Ishikawa (cell line): ENCODE data around the gene ITCH.

ENCODE experiments used
- CEBPB ChIP-seq: IDR thresholded peaks from 2 replicates; pipeline ENCODE4 v1.6.1; 2012
- CREB1 ChIP-seq: IDR thresholded peaks from 2 replicates; pipeline ENCODE4 v1.6.1; 2012; ENCODE audit warnings: low read depth
- EGR1 ChIP-seq: IDR thresholded peaks from 2 replicates; pipeline ENCODE4 v1.6.1; 2012
- EP300 ChIP-seq: IDR thresholded peaks from 2 replicates; pipeline ENCODE4 v1.6.1; 2012; ENCODE audit warnings: borderline replicate concordance
- FOXM1 ChIP-seq: IDR thresholded peaks from 2 replicates; pipeline ENCODE4 v1.6.1; 2012; ENCODE audit warnings: low read depth, borderline replicate concordance
- NFIC ChIP-seq: IDR thresholded peaks from 2 replicates; pipeline ENCODE4 v1.6.1; 2012
- RAD21 ChIP-seq: IDR thresholded peaks from 2 replicates; pipeline ENCODE4 v1.6.1; 2012; ENCODE audit warnings: low read depth
- TAF1 ChIP-seq: IDR thresholded peaks from 2 replicates; pipeline ENCODE4 v1.6.1; 2012; ENCODE audit warnings: low read depth, mild to moderate bottlenecking
- TCF12 ChIP-seq: IDR thresholded peaks from 2 replicates; pipeline ENCODE4 v1.6.1; 2012; ENCODE audit warnings: low read depth
- TEAD4 ChIP-seq: IDR thresholded peaks from 2 replicates; pipeline ENCODE4 v1.6.1; 2012
- YY1 ChIP-seq: IDR thresholded peaks from 2 replicates; pipeline ENCODE4 v1.6.1; 2012; ENCODE audit warnings: low read depth
- ZBTB7A ChIP-seq: IDR thresholded peaks from 2 replicates; pipeline ENCODE4 v1.6.1; 2012; ENCODE audit warnings: low read depth
- TF ChIP-seq, protein P1 (sequence below): IDR thresholded peaks from 2 replicates; pipeline ENCODE4 v1.6.1; 2012
- TF ChIP-seq, protein P2 (sequence below): IDR thresholded peaks from 2 replicates; pipeline ENCODE4 v1.6.1; 2012
- TF ChIP-seq, protein P3 (sequence below): IDR thresholded peaks from 2 replicates; pipeline ENCODE4 v1.6.1; 2012; ENCODE audit warnings: low read depth, mild to moderate bottlenecking

The ITCH gene

DNA sequence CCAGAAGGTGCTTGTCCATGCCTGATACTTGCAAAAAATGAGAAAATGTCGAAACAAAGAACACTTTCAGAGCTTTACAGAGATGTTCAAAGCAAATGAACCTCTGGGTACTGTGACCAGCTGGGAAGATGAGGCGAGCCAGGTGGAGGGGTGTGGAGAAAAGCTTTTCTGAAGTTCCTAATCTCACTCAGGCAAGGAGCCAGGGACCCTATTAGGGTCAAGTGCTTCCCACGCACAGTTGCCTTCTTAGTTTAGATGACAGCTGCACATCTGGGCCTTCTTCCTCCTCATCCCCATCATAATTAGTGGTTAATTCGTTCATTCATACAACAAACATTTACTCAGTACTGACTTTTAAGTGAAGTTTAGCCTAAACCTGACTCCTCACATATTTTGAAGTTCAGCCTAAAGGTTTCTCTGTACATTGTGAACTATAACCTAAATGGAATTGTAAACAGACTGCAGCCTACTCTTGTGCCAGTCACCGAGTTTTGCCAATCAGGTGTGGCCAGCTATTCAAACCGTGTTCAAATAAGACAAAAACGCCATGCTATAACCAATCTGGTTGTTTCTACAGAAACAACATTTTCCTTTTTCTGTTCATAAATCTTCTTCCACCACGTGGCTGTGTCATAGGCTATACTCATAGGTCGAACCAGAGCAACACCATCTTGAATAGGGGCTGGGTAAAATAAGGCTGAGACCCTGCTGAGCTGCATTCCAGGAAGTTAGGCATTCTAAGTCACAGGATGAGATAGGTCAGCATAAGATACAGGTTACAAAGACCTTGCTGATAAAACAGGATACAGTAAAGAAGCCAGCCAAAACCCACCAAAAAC is 40.6 kb upstream of the ITCH start:
- no peak for TF ChIP-seq CREB1
- TF ChIP-seq EP300 = no peak
- TF ChIP-seq, protein P1, sequence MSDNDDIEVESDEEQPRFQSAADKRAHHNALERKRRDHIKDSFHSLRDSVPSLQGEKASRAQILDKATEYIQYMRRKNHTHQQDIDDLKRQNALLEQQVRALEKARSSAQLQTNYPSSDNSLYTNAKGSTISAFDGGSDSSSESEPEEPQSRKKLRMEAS = no peak
- TF ChIP-seq, protein P2, sequence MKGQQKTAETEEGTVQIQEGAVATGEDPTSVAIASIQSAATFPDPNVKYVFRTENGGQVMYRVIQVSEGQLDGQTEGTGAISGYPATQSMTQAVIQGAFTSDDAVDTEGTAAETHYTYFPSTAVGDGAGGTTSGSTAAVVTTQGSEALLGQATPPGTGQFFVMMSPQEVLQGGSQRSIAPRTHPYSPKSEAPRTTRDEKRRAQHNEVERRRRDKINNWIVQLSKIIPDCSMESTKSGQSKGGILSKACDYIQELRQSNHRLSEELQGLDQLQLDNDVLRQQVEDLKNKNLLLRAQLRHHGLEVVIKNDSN = no peak
- TF ChIP-seq RAD21 = no peak
- no peak for TF ChIP-seq ZBTB7A
- TF ChIP-seq, protein P3, sequence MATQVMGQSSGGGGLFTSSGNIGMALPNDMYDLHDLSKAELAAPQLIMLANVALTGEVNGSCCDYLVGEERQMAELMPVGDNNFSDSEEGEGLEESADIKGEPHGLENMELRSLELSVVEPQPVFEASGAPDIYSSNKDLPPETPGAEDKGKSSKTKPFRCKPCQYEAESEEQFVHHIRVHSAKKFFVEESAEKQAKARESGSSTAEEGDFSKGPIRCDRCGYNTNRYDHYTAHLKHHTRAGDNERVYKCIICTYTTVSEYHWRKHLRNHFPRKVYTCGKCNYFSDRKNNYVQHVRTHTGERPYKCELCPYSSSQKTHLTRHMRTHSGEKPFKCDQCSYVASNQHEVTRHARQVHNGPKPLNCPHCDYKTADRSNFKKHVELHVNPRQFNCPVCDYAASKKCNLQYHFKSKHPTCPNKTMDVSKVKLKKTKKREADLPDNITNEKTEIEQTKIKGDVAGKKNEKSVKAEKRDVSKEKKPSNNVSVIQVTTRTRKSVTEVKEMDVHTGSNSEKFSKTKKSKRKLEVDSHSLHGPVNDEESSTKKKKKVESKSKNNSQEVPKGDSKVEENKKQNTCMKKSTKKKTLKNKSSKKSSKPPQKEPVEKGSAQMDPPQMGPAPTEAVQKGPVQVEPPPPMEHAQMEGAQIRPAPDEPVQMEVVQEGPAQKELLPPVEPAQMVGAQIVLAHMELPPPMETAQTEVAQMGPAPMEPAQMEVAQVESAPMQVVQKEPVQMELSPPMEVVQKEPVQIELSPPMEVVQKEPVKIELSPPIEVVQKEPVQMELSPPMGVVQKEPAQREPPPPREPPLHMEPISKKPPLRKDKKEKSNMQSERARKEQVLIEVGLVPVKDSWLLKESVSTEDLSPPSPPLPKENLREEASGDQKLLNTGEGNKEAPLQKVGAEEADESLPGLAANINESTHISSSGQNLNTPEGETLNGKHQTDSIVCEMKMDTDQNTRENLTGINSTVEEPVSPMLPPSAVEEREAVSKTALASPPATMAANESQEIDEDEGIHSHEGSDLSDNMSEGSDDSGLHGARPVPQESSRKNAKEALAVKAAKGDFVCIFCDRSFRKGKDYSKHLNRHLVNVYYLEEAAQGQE = no peak
- no peak for TF ChIP-seq EGR1
- no peak for TF ChIP-seq TAF1
- TF ChIP-seq TEAD4 = no peak
- no peak for TF ChIP-seq NFIC
- TF ChIP-seq YY1 = no peak
- TF ChIP-seq CEBPB = no peak
- TF ChIP-seq TCF12 = no peak
- no peak for TF ChIP-seq FOXM1

DNA sequence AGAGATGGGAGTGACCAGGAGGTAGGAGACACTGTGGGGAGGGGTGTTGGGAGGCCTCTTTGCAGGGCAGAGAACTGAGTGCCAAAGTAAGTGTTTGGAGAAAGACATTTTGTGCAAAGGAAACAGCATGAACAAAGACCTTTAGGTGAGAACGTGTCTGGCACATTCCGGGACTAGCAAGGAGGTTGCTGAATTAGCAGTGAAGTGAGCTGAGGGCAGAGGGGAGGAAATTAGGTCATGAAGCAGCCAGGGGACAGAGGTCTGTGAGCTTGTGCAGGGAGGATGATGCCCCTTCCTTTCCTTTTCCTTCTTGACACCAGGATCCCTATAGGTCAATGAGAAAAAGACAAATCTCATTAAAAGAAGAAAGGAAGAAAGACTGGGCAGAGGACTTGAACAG is 38.5 kb upstream of the ITCH start:
- TF ChIP-seq EGR1 (no peak), TCF12 (no peak)

DNA sequence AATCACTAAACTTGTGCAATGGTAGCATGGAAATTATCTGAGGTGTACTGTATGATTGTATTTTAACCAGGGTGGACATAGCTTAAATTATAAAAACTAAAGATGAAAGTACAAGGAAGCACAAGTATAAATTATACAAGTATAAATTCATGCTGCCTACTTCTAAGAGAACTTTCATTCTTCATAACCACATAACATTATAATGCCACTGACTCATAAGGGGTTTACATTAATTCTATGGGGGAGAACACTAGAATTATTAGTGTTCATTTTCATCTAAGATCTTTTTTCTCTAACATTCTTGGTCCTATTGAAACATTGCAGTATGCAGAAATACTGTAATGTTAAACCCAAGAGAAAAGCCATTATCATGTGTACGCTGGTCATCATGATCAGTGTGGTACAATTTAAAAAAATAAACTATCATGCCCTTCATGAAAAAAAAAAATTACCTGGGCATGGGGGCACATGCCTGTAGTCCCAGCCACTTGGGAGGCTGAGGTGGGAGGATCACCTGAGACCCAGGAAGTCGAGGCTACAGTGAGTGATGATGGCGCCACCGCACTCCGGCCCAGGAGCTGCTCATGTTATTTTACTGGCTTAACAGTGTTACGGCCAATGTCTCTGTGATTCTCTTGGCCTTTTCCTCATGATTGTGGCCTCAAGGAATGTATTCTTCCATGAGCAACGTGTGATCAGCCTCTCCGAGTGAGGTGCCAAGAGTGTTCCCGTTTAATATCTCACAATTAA is 34.0 kb upstream of the ITCH start:
- TF ChIP-seq, protein P1 = no peak
- TF ChIP-seq CEBPB = no peak
- no peak for TF ChIP-seq EP300
- no peak for TF ChIP-seq EGR1
- no peak for TF ChIP-seq TCF12
- no peak for TF ChIP-seq FOXM1
- no peak for TF ChIP-seq RAD21
- no peak for TF ChIP-seq TEAD4
- no peak for TF ChIP-seq TAF1
- TF ChIP-seq YY1 = no peak
- TF ChIP-seq CREB1 = no peak
- TF ChIP-seq NFIC = no peak
- TF ChIP-seq ZBTB7A = no peak
- TF ChIP-seq, protein P3 = no peak
- TF ChIP-seq, protein P2 = no peak

DNA sequence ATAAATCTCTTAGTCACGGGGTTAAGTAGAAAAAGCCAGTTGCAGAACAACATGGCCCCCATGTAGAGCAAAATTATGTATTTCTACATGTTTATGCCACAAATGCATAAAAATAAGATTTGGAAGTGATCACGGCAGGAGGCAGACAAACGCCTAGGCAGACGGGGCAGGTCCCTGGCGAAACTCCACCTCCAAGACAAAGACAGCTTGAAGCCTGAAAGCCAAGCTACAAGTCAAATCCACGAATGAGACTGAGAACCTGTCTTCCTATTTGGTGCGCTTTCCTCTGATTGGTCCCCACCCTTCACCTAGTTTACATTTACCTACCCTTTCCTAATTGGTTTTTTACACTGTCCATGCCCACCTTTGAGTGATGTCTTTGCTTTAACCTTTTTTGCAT is 31.2 kb upstream of the ITCH start:
- TF ChIP-seq, protein P2 = no peak
- no peak for TF ChIP-seq EGR1
- TF ChIP-seq, protein P3 = no peak
- TF ChIP-seq TCF12 = no peak
- no peak for TF ChIP-seq YY1
- TF ChIP-seq CREB1 = no peak
- TF ChIP-seq FOXM1 = no peak
- no peak for TF ChIP-seq EP300
- no peak for TF ChIP-seq ZBTB7A
- no peak for TF ChIP-seq NFIC
- no peak for TF ChIP-seq TAF1
- TF ChIP-seq, protein P1 = no peak
- no peak for TF ChIP-seq TEAD4
- no peak for TF ChIP-seq RAD21
